Measurements from ENCODE around the gene KIRREL2.
"Not testable (repeated sequence)": the region's sequence is repeated elsewhere in the genome, so short reads cannot be mapped to it uniquely, and the experiment has no call there.

Gene KIRREL2

DNA sequence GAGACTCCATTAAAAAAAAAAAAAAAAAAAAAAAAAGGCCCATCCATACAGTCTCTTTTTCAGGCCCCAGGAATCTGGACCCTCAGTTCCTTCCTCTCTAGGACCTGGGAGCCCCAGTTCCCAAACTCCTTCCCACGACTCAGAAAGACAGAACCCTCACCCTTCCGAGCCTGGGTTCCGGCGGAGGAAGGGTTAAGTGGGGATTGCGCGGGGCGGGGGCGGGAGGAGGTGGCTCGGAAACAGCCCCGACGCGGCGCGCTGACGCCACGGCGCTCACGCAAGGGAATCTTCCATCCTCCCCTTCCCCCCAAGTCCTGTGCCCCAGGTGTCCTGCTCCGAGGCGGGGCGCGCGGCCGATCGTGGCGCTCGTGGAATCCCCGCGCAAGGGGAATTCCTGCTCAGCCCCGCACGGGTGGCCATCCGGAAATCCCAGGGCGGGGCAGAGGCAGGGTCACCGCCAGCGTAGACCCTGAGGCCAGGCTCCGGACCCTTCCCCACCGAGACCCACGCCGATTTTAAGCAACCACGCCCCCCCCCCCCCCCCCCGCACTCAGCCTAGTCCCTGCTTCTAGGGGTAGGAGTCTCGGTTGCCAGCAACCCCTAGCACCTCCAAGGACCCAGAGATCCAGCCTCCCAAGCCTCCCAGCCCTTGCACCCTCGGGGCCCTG is 43.0 kb downstream of the KIRREL2 start:
- no peak for DNase-seq

DNA sequence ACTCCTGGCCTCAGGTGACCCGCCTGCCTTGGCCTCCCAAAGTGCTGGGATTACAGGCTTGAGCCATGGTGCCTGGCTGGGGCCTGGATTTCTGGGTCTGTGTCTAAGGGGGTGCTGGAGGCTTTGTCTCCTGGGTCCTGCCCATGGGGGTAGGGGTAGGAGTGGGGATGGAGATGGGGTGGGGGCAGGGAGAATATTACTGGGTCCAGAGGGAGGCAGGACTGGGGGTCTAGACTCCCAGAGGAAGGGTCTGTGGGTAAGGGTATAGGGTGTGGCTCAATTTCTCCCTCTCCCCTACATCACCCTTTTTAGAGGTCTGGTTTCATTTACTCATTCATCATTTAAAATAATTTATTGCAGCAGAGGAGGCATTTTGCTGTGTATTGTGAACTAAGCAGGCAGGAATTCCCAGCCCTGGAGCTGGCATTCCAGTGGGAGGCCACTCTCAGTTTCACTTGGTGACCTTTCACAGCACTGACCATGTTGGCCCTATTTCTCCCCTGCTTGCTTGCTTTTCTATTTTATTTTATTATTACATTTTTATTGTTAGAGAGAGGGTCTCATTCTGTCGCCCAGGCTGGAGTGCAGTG is 44.4 kb downstream of the KIRREL2 start:
- DNase-seq, result no peak

GRCh38 chr19:35901854-35902661 is 45.3 kb downstream of the KIRREL2 start, which contains the start of gene HCST:
Gene HCST, plus strand, starts transcription at chr19:35902529. Its CDS starts 65 bp downstream, at chr19:35902594.
- DNase-seq, result no peak

- no peak for DNase-seq
Observed at GRCh38 chr19:35902870-35903475, 46.3 kb downstream of the KIRREL2 start.

DNA sequence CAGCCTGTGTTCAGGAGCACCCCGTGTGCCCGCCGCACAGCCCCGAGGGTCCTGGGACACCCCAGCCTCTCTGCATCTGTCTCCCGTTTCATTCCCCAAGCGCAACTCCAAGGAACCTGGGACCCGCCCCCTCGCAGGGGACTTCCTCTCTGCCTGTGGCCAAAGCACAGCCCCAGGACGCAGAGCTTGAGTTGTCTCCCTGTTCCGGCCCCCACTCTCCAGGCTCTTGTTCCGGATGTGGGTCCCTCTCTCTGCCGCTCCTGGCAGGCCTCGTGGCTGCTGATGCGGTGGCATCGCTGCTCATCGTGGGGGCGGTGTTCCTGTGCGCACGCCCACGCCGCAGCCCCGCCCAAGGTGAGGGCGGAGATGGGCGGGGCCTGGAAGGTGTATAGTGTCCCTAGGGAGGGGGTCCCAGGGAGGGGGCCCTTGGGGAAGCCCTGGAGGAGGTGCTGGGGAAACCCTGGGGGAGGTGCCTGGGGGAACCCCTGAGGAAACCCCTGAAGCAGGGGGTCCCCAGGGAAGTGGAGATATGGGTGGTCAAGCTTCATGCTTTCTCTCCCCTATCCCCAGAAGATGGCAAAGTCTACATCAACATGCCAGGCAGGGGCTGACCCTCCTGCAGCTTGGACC is 47.0 kb downstream of the KIRREL2 start:
- no peak for DNase-seq

DNA sequence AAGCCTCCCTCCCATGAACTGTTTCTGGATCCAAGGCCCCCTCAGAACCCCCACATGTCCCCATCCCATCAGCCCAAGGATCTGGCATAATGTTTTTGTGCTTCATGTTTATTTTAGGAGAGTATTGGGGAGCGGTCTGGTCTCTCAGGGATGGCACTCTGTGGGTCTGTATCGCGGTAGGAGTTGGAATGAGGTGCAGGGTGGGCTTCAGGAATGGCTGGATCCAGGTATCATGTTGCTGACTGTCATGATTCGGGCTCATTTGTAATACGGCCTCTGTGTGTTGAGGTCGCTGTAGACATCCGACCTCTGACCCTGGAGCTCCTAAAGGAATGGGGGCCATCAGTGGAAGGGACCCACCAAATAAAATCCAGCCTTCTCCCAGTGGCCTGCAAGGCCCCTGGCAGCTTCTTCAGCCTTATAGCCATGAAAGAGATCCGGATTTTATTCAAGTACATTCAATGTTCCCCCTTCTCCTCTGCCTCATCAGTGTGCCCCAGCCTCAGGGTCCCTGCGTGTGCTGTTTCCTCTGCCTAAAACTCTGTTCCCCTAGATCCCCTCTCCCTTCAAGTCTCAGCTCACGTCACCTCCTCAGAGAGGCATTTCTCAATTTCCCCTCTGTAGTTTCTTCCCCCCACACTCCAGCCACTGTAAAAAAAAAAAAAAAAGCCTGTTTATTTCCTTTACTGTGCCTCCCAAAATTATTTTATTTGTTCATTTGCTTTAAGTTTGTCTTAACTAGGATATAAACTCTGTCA is 47.8 kb downstream of the KIRREL2 start:
- DNase-seq, result no peak

GRCh38 chr19:35905178-35905727 is 48.5 kb downstream of the KIRREL2 start:
- no peak for DNase-seq

GRCh38 chr19:35907377-35907745 is 50.6 kb downstream of the KIRREL2 start:
- DNase-seq, result no peak

DNA sequence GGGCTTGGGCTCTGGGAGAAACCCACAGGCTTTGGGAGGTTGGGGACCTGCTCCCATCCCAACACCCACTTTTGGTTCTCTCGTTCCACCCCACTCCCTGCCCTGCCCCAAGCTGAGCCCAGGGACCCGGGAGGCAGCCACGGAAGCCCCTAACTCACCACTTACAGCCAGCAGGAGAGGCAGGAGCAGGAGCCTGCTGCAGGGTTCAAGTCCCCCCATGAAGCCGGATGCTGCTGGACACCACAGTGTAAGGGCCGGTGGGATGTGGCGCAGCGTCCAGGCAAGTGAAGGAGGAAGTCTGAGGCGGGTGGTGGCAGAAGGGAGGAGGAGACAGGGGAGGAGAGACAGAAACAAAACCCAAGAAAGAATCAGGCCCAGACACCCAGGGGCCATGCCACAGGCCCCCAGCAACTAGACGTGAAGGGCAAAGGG is 51.3 kb downstream of the KIRREL2 start, which contains the start of gene TYROBP:
Gene TYROBP (minus strand): TSS at position 286 of the 432 bp plus-strand sequence. CDS start 67 bp downstream, at position 219.
- no peak for DNase-seq

GRCh38 chr19:35908973-35909683 is 52.4 kb downstream of the KIRREL2 start:
- no peak for DNase-seq

GRCh38 chr19:35909684-35910035 is 52.9 kb downstream of the KIRREL2 start:
- no peak for DNase-seq

- not testable (repeated sequence) for DNase-seq
Observed at GRCh38 chr19:35910355-35910754, 53.6 kb downstream of the KIRREL2 start.

GRCh38 chr19:35911173-35911572 is 54.5 kb downstream of the KIRREL2 start:
- DNase-seq, result no peak

DNA sequence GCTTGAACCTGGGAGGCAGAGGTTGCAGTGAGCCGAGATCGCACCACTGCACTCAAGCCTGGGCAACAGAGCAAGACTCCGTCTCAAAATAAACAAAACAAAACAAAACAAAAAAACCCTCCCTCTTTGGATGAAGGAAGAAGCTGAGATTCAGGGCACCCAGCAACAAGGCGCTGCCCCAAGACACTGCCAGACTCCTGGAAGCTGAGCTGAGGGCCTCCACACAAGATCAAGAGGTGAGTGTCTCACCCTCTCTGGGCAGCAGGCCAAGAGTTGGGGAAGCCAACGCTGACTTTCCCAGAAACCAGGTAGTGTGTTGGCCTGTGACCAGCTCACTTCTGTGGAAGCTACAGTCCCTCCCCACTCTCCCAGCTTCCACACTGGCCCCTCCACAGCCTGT is 55.1 kb downstream of the KIRREL2 start:
- DNase-seq, result no peak

DNA sequence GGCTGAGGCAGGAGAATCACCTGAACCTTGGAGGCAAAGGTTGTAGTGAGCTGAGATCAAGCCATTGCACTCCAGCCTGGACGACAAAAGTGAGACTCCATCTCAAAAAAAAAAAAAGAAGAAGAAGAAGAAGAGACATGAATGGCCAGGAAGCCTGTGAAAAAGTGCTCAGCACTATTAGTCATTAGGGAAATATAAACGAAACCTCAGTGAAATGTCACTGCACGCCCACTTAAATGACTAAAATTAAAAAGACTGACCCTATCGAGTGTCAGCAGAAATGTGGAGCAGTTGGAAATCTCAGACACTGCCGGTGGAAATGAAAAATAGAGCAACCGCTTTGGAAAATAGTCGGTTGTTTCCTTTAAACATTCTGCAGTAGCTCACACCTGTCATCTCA is 56.9 kb downstream of the KIRREL2 start:
- DNase-seq, result no peak

GRCh38 chr19:35915443-35915842 is 58.7 kb downstream of the KIRREL2 start:
- no peak for DNase-seq
